GM12874 (cell line): ENCODE data around the gene LPCAT1.

Experiments
- TF ChIP-seq, protein P1 (sequence below): IDR thresholded peaks from 2 replicates; pipeline ENCODE4 v1.5.1; 2011; ENCODE audit warnings: low read depth, mild to moderate bottlenecking, control low read depth, low read length, moderate library complexity; ENCODE audit not compliant: insufficient read depth

Gene LPCAT1

DNA sequence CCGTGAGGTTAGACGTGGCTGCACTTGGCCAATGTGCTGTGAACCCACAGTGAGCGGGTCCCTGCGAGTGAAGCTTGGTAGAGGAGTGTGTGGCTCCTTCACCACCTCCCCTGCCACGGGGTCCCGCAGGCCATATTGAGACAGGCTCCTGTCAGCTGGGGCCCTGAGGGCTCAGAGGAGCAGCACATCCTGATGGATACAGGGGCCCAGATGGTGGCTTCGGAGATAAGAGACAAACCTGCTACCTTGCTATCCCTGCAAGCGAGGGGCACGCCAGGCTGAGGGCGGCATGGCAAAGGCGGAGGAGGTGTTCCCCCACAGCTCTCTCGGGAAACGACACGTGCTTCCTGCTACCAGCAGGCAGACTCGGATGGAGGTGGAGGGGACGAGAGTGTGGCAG is 111.6 kb downstream of the LPCAT1 start:
- TF ChIP-seq, protein P1, sequence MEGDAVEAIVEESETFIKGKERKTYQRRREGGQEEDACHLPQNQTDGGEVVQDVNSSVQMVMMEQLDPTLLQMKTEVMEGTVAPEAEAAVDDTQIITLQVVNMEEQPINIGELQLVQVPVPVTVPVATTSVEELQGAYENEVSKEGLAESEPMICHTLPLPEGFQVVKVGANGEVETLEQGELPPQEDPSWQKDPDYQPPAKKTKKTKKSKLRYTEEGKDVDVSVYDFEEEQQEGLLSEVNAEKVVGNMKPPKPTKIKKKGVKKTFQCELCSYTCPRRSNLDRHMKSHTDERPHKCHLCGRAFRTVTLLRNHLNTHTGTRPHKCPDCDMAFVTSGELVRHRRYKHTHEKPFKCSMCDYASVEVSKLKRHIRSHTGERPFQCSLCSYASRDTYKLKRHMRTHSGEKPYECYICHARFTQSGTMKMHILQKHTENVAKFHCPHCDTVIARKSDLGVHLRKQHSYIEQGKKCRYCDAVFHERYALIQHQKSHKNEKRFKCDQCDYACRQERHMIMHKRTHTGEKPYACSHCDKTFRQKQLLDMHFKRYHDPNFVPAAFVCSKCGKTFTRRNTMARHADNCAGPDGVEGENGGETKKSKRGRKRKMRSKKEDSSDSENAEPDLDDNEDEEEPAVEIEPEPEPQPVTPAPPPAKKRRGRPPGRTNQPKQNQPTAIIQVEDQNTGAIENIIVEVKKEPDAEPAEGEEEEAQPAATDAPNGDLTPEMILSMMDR = no peak
